ENCODE results near the gene KCNJ1. TPM values are rescaled to one million over a fixed set of nuclear protein-coding genes. Genes with fewer than 3 reads are reported as not detected.

Gene KCNJ1
- total and polyA plus RNA-seq, 8 donors: 0.03 to 0.28 (median 0.08) TPM; not detected in 3

DNA sequence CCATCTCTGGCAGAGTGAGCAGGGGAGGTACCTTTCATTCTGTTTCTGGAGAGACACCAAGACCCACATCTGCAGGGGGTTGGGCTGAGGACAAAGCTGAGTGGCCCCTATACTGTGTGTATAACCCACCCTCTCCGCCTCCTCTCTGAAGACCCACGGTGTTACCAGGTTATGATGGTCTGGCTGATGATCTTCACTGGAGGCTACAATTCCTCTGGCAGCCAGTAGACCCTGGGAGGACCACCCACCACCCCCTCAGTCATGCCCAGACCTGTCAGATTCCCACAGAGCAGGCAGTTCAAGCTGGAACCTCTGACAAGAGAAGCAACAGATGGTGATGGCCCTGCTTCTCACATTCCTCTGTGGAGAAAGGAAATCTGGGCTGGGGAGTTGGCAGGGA lies 11.4 kb upstream of the KCNJ1 start:
- Histone ChIP-seq H3K27ac (no peak overlapping the region), H3K9me3 (no peaks in the 10 kb centered on the region), H3K4me1 (peaks cover 0 to 7% (median 0%) of the 10 kb centered on the region in 3 donors), H3K36me3 (no peaks in the 10 kb centered on the region), H3K4me3 (no peak overlapping the region), H3K27me3 (no peaks in the 10 kb centered on the region)
- FAIRE-seq (no peak), ATAC-seq (no peak), DNase-seq (no peak)
- intact Hi-C loops (cut with DNase I): no loop called here
- TF ChIP-seq, protein P1, sequence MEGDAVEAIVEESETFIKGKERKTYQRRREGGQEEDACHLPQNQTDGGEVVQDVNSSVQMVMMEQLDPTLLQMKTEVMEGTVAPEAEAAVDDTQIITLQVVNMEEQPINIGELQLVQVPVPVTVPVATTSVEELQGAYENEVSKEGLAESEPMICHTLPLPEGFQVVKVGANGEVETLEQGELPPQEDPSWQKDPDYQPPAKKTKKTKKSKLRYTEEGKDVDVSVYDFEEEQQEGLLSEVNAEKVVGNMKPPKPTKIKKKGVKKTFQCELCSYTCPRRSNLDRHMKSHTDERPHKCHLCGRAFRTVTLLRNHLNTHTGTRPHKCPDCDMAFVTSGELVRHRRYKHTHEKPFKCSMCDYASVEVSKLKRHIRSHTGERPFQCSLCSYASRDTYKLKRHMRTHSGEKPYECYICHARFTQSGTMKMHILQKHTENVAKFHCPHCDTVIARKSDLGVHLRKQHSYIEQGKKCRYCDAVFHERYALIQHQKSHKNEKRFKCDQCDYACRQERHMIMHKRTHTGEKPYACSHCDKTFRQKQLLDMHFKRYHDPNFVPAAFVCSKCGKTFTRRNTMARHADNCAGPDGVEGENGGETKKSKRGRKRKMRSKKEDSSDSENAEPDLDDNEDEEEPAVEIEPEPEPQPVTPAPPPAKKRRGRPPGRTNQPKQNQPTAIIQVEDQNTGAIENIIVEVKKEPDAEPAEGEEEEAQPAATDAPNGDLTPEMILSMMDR (IDR thresholded peaks at IDR 0.05): no peak
- 85 to 93% methylated on average over 2 of the region's 2 CpGs for WGBS, 2 donors

DNA sequence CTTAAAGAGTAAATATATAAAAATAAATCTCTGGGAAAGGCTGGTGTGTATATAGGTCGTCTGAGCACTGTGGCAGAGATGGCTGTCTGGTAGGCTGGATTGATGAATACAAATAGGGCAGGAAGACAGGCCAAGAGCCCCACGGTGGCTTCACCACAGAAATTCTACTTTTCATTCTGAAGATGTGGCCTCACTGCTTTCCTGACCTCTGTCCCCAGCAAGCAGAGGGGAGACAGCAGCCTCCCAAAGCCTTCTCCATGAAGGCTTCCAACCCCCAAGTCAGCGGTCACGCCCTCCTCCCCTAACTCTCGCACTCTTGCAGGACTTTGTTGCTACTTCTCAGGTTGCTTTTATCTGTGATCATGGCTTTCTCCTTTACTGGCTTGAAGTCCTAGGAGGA lies 10.6 kb upstream of the KCNJ1 start:
- no peak for ATAC-seq
- Histone ChIP-seq H3K27ac (no peak overlapping the region), H3K9me3 (no peaks in the 10 kb centered on the region), H3K27me3 (no peaks in the 10 kb centered on the region), H3K4me3 (no peak overlapping the region), H3K36me3 (no peaks in the 10 kb centered on the region), H3K4me1 (peaks cover 0 to 7% (median 0%) of the 10 kb centered on the region in 3 donors)
- no peak for DNase-seq
- no peak for FAIRE-seq
- WGBS, 2 donors: 80 to 85% methylated on average over 5 of the region's 5 CpGs
- intact Hi-C loops (cut with DNase I): no loop called here
- TF ChIP-seq, protein P1 (IDR thresholded peaks at IDR 0.05): no peak

DNA sequence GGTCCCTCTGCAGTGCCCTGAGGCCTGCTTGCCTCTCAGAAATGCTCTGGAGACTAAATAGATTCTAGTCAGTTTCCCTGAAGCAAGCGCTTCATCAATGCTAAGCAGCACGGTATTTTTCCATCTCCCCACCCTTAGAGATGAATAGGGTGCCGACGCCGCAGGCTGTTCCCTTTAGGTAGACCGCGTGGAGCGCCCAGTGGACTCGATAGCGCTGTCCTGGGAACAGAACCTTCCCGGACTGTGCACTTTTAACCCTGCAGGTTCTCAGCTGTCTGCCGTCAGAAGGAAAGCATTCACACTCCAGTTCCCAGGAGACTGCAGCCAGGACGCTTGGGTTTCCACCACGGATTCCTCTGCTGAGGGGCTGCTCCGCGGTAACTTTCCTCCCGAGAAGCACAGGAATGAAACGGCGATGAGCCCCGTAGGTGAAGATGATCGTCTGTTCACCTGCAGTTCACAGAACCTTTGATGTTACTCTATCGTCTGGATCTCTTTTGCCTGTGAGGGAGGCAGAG lies 9.1 kb upstream of the KCNJ1 start:
- no peak for ATAC-seq
- no peak for FAIRE-seq
- TF ChIP-seq, protein P1 (IDR thresholded peaks at IDR 0.05): no peak
- DNase-seq: no peak
- Histone ChIP-seq H3K36me3 (no peaks in the 10 kb centered on the region), H3K4me3 (no peak overlapping the region), H3K9me3 (no peaks in the 10 kb centered on the region), H3K27ac (no peak overlapping the region), H3K27me3 (no peaks in the 10 kb centered on the region), H3K4me1 (no peaks in the 10 kb centered on the region)
- 84 to 91% methylated on average over 22 of the region's 22 CpGs for WGBS, 2 donors
- intact Hi-C loops (cut with DNase I): no loop called here

DNA sequence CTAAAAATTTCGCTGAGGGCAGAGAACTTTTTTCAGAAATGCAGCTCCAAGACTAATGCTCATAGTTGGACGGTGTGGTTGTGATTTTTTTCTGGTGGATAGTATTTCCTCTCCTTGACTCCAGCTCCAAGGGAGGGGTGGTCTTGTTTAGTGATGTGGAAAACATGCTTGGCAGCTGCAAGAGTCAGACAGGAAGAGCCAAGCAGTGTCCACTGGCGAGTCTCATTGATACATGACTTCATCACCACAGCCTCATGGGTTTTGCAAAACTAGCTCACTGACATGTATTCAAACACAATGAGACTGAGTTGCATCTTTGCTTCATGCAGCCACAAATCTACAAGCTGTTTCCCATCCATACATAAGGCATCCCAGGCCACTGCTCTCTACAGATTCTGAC lies 7.3 kb upstream of the KCNJ1 start:
- no peaks in the 10 kb centered on the region for H3K9me3 ChIP-seq
- no peaks in the 10 kb centered on the region for H3K27me3 ChIP-seq
- H3K4me3 ChIP-seq: no peak overlapping the region
- DNase-seq: no peak
- WGBS, 2 donors: 73 to 76% methylated on average over 3 of the region's 3 CpGs
- intact Hi-C loops (cut with DNase I): no loop called here
- FAIRE-seq: no peak
- H3K36me3 ChIP-seq: no peaks in the 10 kb centered on the region
- TF ChIP-seq, protein P1 (IDR thresholded peaks at IDR 0.05): no peak
- no peak for ATAC-seq
- no peaks in the 10 kb centered on the region for H3K4me1 ChIP-seq
- H3K27ac ChIP-seq: no peak overlapping the region

DNA sequence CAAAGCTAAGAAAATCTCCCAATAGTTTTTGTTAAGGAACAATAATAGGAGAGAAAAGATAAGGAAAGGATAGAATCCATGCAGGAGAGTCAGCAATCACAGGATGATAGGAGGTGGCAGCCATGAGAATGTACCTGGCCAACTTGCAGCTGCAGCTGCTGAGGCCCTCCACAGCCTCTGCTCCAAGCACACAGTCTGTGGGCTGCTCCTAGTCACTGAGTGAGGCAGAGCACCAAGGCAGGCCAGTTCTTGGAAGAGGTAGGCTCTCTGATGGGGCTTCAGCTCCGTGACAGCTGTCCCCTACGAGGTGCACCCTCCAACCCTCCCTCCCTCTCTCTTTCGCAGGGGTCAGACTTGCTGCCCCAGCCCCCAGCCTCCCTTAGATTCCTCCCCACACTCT lies 5.5 kb upstream of the KCNJ1 start:
- Histone ChIP-seq H3K36me3 (no peaks in the 10 kb centered on the region), H3K4me1 (no peaks in the 10 kb centered on the region), H3K4me3 (no peak overlapping the region), H3K9me3 (no peaks in the 10 kb centered on the region), H3K27me3 (no peaks in the 10 kb centered on the region), H3K27ac (no peak overlapping the region)
- TF ChIP-seq, protein P1 (IDR thresholded peaks at IDR 0.05): no peak
- intact Hi-C loops (cut with DNase I): no loop called here
- FAIRE-seq: no peak
- no peak for ATAC-seq
- 90 to 91% methylated on average over 3 of the region's 3 CpGs for WGBS, 2 donors
- no peak for DNase-seq
